OCI-LY3 (cell line): ENCODE results near the gene BCKDHB.

Experiments used
- CTCF ChIP-seq: fragments of 200-600, 300-600 bp; sonication (generic); IDR thresholded peaks from 2 replicates; pipeline ENCODE4 v1.5.1; 2014; ENCODE audit warnings: antibody characterized with exemption, low read length, low read depth
- EZH2phosphoT487 ChIP-seq: fragments of 200-600 bp; shearing (Covaris generic); IDR thresholded peaks from 2 replicates; pipeline ENCODE4 v1.6.1; 2018; ENCODE audit warnings: antibody characterized with exemption, mixed run types, low read depth

- TF ChIP-seq CTCF = peak; percentile 97
- TF ChIP-seq EZH2phosphoT487 = no peak
Measured at GRCh38 chr6:80338201-80338836, 231.8 kb downstream of the BCKDHB start.
